Measurements from ENCODE around the gene ACKR3.

ACKR3 gene

DNA sequence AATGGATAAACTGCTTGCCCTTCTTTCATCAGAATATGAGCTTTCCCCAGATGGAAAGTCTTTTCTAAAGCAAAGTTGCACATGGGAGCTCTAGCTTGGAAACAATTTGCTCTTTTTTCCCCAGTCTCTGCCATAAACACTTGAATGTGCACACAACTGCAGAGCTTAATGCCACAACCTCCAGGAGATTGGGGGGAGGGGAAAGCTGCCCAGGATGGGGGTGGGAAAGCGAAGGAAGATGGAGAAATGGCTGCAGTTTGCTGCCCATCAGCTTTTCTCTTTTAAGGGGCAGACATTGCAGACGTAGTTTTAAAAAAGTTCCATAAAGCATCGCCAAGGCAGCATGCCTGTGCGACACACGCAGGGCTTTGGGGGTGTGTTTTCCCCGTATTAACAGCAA lies 1.5 kb downstream of the ACKR3 start:
- no peak for DNase-seq

DNA sequence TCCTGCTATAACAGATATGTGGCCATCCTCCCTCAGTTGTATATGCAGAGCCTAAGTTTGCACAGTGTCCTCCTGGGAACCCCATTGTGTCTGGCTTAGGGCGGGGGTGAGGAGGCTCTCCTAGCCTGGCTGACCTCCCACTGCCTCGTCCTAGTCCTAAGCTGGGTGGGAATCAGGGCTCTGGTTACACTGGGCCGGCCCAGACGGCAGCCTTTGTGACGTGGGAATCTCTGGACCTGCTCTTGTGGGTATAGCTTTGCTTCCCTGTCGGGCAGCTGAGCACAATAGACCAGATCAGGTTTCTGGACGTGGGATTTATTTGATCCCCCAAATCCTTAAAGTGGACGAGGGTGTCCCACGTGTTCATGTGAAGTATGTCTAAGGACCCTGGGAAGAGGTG lies 2.9 kb downstream of the ACKR3 start:
- DNase-seq, result no peak

DNA sequence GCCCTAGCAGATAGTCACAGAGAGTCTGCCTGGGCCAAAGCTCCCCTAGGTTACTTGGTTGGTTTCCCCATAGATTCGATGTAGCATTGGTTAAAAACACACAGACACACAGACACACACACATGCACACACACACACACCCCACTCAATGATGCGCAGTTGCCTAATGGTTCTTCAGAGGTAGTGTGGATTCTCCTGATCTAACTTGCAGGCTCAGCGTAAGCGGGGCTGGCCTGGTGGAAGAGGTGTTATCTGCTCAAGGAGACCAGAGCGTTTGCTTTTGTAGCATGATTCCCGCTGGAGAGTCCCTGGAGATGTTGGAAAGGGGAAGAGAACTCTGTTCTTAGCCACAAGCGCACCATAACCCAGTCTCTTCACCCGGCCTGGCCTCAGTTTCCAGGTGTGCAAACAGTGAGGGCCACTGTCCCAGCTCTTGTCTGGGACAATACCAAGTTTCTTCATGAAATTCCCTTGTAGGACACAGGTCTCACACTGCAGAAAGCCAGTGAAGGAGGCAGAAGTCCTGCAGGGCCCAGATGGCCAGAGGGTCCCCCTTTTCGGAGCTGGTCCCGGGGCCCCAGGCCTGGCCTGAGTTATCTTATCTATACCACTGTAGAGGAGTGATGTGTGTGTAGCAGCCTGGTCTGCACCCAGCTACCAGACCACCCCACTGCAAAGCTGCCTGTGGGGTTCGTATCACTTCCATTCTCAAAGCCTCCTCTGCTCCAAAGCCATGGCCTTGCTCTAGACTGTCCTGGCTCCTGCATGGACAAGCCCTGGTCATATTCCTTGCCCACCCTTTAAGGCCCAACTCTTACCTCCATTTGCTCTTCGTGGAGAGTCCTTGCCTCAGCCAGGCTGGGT lies 3.7 kb downstream of the ACKR3 start:
- no peak for DNase-seq

DNA sequence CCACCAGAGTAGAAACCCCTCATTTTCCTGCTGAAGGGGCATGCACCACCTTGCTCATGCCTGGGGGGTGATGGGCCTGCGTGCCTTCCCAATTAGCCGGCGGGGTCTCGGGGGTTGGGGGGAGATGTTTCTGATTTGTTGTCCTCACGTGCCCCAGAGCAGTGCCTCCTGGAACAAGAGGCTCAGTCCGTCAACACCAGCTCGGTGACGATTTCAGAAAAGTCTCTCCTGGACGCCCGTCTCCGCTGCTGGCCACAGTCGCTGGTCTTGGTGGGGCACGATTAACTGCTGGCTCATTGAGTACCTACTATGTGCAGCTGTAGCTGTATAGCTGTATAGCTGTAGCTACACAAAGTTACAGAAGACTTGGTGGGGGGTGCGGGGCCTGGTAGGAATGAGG lies 4.4 kb downstream of the ACKR3 start:
- DNase-seq, result no peak

GRCh38 chr2:236574424-236575145 lies 5.0 kb downstream of the ACKR3 start:
- no peak for DNase-seq

DNA sequence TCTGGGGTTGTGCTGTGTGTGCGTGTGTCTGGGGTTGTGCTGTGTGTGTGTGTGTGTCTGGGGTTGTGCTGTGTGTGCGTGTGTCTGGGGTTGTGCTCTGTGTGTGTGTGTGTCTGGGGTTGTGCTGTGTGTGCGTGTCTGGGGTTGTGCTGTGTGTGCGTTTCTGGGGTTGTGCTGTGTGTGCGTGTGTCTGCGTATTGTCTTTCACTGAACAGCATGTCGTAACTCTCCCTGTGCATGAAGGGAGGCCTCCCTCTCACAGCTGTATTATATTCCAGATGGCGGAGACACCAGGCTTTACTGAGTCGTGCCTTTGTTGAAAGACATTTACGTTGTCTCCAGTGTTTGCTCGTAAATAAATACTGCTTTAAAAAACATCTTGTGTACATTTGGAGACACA lies 5.9 kb downstream of the ACKR3 start:
- no peak for DNase-seq

GRCh38 chr2:236576087-236576486 lies 6.5 kb downstream of the ACKR3 start:
- no peak for DNase-seq

DNA sequence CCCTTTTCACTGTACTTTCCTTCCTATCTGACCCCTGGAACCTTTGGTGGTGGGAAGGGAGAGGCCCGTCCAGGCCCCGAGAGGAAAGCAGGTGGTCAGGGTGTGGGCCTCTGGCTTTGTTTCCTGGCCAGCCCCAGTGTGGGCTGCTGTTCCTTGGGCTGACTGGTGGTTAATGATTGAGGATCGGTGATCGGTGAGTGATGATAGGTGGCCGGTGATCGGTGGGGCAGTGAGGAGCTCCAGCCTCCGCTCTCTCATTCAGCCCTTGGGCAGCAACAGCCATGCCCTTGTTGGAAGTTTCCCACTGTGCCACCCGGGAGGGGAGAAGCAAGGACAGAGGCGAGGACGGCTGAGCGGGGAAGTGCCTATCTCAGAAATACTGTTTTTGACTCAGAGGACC lies 7.3 kb downstream of the ACKR3 start:
- peak; percentile 17 for DNase-seq

DNA sequence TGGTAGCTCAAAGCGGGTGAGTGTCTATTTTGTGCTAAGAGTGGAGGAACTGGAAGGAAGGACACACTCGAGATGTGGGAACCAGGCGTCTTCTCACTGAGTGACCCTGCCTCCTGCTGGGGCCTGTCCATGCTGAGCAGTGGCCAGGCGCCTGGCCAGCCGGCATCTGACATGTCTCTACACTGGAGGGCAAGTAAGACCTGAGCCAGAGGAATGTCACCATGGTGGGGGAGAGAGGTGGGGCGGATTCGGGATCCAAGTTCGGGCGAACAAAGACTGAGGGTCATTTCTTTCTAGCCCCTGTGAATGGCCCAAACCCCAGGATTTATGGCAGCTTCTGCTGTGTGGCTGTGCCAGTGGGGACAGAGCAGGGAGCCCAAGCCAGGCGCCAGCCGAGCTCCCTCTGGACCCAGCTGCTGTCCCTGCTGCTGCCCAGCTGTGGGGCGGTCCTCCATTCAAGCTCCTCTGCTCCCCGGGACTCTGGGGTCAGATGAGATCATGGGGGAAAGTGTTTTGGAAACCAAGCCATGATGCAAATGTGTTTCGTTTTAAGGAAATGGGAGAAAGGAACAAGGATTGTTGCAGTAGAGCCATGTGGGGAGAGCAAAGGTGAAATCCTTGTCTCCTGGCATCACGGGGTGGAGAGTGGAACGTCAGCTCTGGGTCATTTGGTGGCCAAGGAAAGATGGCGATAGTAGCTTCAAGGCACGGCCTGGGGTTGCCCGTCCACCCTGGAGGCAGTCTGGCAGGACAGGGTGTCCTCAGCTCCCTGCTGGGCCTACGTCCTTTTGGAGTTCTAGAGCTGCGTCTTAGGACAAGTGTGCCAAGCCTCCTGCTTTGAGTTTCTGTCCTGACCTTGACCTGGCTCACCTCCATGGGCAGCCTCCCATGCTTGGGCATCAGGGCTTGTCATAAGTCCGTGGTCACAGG lies 8.1 kb downstream of the ACKR3 start:
- DNase-seq, result no peak

GRCh38 chr2:236578411-236578846 lies 8.8 kb downstream of the ACKR3 start:
- DNase-seq, result no peak

- peak; percentile 28 for DNase-seq
These were observed 9.6 kb downstream of the ACKR3 start for GRCh38 chr2:236579048-236579745.

DNA sequence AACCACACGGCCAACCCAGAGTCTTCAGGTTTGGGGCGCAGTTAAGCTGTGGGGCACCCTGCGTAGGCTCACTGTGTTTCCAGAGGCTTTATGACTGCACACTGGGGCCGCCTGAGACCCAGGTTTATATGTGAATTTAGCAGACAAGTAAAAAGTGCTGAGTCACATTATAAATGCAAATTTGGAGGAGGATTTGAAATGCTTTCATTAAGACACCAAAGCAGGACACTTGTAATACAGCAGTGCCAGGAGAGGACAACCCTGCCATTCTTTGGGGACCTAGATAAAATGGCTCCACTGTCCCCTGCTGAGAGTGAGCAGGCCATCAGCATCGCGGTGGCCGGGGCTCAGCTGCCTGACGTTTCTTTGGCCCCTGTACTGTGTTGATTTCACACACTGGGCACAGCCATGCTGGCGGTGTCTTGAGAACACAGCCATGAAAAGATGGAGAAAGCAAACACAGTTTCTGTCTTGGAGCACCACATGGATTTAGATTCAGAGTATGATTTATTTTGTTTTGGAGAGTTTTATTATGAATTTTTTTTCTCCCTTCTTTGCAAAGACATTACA lies 10.2 kb downstream of the ACKR3 start:
- no peak for DNase-seq

GRCh38 chr2:236580746-236581355 lies 11.2 kb downstream of the ACKR3 start:
- no peak for DNase-seq

GRCh38 chr2:236581546-236581945 lies 11.9 kb downstream of the ACKR3 start:
- no peak for DNase-seq

GRCh38 chr2:236582968-236583367 lies 13.3 kb downstream of the ACKR3 start:
- DNase-seq, result no peak

- DNase-seq, result no peak
These were observed 14.1 kb downstream of the ACKR3 start for GRCh38 chr2:236583621-236584203.

- DNase-seq, result no peak
These were observed 15.1 kb downstream of the ACKR3 start for GRCh38 chr2:236584521-236585384.

DNA sequence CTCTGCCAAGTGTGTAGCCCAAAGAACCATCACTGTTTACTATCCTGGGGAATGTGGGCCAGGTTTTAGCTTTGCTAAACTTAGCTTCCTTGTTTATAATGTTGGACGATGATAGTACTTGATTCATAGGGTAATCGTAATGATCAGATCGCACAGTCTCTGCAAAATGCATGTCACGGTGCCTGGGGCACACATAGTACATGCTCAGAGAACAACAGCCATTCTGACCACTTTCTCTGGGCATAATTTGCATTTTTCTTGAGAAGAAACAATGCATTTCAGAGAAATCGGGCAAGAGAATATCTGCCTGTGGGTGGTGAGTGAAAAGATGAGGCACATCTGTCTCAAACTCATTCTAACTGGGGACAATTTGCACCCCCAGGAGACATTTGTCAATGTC lies 16.3 kb downstream of the ACKR3 start:
- no peak for DNase-seq

GRCh38 chr2:236587861-236588815 lies 18.5 kb downstream of the ACKR3 start:
- no peak for DNase-seq

Measured in NCI-H748 treated with DMSO at 0.1 percent for 48 hours (cell line).